Measurements from ENCODE around the gene NME7.
A peak's percentile ranks its signal among the peaks of the same experiment; 100 is the strongest.

- TF ChIP-seq CTCF (IDR thresholded peaks at IDR 0.05) (no peak), FOSL2 (IDR thresholded peaks at IDR 0.05; ENCODE audit: borderline replicate concordance, low read depth) (0 out of 2 replicates have a peak, but pooled peaks have one; percentile 10), POLR2AphosphoS5 (IDR thresholded peaks at IDR 0.05; ENCODE audit: low read depth, low read length) (peak; percentile 65; the same call in 1 of the 2 replicates), RXRA (IDR thresholded peaks at IDR 0.05; ENCODE audit: borderline replicate concordance, low read depth) (no peak), FOXM1 (IDR thresholded peaks at IDR 0.05; ENCODE audit: low read depth) (no peak), ELF1 (IDR thresholded peaks at IDR 0.05) (peak; percentile 78), YY1 (IDR thresholded peaks at IDR 0.05; ENCODE audit: low read depth) (peak; percentile 69), TEAD4 (IDR thresholded peaks at IDR 0.05; ENCODE audit: borderline replicate concordance, insufficient read depth) (no peak), RFX5 (IDR thresholded peaks at IDR 0.05; ENCODE audit: low read length) (no peak), CHD2 (IDR thresholded peaks at IDR 0.05; ENCODE audit: low read length, partially characterized antibody) (peak; percentile 52), RCOR1 (IDR thresholded peaks at IDR 0.05; ENCODE audit: low read length) (peak; percentile 83; the same call in 1 of the 2 replicates)
Observed at GRCh38 chr1:169367686-169368405, at the start of gene NME7, which contains the start of gene BLZF1.

Data from SK-N-SH (cell line).